Subcutaneous abdominal adipose tissue (tissue), 5 donors: Measurements from ENCODE around the gene LHX1.

Experiments used
- H3K27ac ChIP-seq: one replicate; pipeline ENCODE4 v1.7.0; 2013; ENCODE audit warnings: low read depth, mild to moderate bottlenecking, inconsistent platforms, low read length, moderate library complexity
- H3K27me3 ChIP-seq, 5 donors: one replicate each; pipeline ENCODE4 v1.7.0; 2013; ENCODE audit warnings: low read length in 5 of 5, inconsistent platforms in 1 of 5; ENCODE audit not compliant: control insufficient read depth in 5 of 5, insufficient read depth in 4 of 5
- H3K36me3 ChIP-seq, 5 donors: one replicate each; pipeline ENCODE4 v1.7.0; 2013; ENCODE audit warnings: low read length in 5 of 5; ENCODE audit not compliant: control insufficient read depth in 5 of 5, insufficient read depth in 5 of 5
- H3K4me1 ChIP-seq, 5 donors: one replicate each; pipeline ENCODE4 v1.7.0; 2013; ENCODE audit warnings: low read length in 5 of 5, mild to moderate bottlenecking in 3 of 5, moderate library complexity in 1 of 5; ENCODE audit not compliant: control insufficient read depth in 5 of 5, insufficient read depth in 5 of 5
- H3K4me3 ChIP-seq, 5 donors: one replicate each; pipeline ENCODE4 v1.7.0; 2013; ENCODE audit warnings: low read length in 5 of 5, low read depth in 1 of 5
- H3K9ac ChIP-seq, 5 donors: one replicate each; pipeline ENCODE4 v1.7.0; 2013; ENCODE audit warnings: low read length in 5 of 5, mild to moderate bottlenecking in 4 of 5, moderate library complexity in 3 of 5
- H3K9me3 ChIP-seq, 5 donors: one replicate each; pipeline ENCODE4 v1.7.0; 2013; ENCODE audit warnings: low read length in 5 of 5; ENCODE audit not compliant: control insufficient read depth in 5 of 5
- donor health status: healthy.
- donor health status: healthy.
- donor health status: healthy.
- donor health status: healthy.
- donor health status: healthy.

Gene LHX1

GRCh38 chr17:36937959-36938565 is 787 bp downstream of the LHX1 start:
- H3K4me1 ChIP-seq = peaks cover 5 to 77% (median 73%) of the 10 kb centered on the region in 5 donors

GRCh38 chr17:36938566-36939051 is 1.3 kb downstream of the LHX1 start:
- Histone ChIP-seq H3K36me3 (no peaks in the 10 kb centered on the region), H3K4me1 (peaks cover 5 to 74% (median 68%) of the 10 kb centered on the region in 5 donors), H3K9ac (no peak overlapping the region), H3K9me3 (no peaks in the 10 kb centered on the region), H3K4me3 (peak overlapping the region in 1 of 5 donors; percentile 19), H3K27ac (no peak overlapping the region), H3K27me3 (peaks cover 90 to 99% (median 96%) of the 10 kb centered on the region in 5 donors)

More at GRCh38 chr17:36937959-36938565, 787 bp downstream of the LHX1 start:
- H3K27ac ChIP-seq = no peak overlapping the region
- peak overlapping the region in 1 of 5 donors; percentile 51 for H3K4me3 ChIP-seq
- no peaks in the 10 kb centered on the region for H3K36me3 ChIP-seq
- no peak overlapping the region for H3K9ac ChIP-seq
- no peaks in the 10 kb centered on the region for H3K9me3 ChIP-seq
- H3K27me3 ChIP-seq = peaks cover 92 to 99% (median 96%) of the 10 kb centered on the region in 5 donors

DNA sequence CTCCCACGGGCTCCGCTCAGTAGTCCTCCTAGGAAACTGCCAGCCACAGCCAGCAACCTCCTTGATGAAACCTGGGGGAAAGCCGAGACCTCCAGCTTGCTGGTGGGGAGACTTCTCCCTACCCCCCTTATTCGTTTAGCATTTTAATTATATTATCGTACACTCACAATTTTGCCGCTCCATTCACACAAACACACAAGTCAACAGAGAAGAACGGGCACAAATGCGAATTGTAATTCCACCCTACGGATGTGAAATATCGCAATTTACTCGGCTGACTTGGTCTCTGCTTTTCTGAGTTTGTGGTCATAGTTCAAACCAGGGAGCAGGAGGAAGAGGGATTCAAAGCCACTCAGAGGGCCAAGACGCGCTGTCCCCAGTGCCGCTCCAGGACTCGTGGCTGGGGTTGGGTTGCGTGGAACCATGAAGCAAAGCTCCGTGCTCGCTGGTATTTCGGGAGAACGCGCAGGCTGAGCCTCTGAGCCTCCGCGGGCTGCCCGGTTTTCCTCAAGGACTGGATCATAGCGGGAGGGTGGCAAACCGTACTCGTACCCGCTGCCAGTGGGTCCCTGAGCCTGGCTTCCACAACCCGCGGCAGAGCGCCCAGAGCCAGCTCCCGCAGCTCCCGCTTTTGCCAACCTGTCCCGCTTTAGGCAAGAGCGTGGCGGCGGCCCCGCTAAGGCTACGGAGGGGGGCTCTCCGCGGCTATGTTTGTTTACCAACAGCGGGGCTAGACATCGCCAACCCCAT is 2.0 kb downstream of the LHX1 start:
- peaks cover 89 to 97% (median 96%) of the 10 kb centered on the region in 5 donors for H3K27me3 ChIP-seq

GRCh38 chr17:36939802-36940312 is 2.6 kb downstream of the LHX1 start:
- peaks cover 2 to 61% (median 55%) of the 10 kb centered on the region in 5 donors for H3K4me1 ChIP-seq
- H3K4me3 ChIP-seq = no peak overlapping the region
- H3K27me3 ChIP-seq = peaks cover 88 to 97% (median 96%) of the 10 kb centered on the region in 5 donors
- no peak overlapping the region for H3K27ac ChIP-seq
- H3K9ac ChIP-seq = no peak overlapping the region
- no peaks in the 10 kb centered on the region for H3K9me3 ChIP-seq
- no peaks in the 10 kb centered on the region for H3K36me3 ChIP-seq

More for the DNA sequence above, 2.0 kb downstream of the LHX1 start:
- H3K9ac ChIP-seq = no peak overlapping the region
- peaks cover 2 to 67% (median 62%) of the 10 kb centered on the region in 5 donors for H3K4me1 ChIP-seq
- H3K9me3 ChIP-seq = no peaks in the 10 kb centered on the region
- H3K27ac ChIP-seq = no peak overlapping the region
- H3K36me3 ChIP-seq = no peaks in the 10 kb centered on the region
- H3K4me3 ChIP-seq = no peak overlapping the region

DNA sequence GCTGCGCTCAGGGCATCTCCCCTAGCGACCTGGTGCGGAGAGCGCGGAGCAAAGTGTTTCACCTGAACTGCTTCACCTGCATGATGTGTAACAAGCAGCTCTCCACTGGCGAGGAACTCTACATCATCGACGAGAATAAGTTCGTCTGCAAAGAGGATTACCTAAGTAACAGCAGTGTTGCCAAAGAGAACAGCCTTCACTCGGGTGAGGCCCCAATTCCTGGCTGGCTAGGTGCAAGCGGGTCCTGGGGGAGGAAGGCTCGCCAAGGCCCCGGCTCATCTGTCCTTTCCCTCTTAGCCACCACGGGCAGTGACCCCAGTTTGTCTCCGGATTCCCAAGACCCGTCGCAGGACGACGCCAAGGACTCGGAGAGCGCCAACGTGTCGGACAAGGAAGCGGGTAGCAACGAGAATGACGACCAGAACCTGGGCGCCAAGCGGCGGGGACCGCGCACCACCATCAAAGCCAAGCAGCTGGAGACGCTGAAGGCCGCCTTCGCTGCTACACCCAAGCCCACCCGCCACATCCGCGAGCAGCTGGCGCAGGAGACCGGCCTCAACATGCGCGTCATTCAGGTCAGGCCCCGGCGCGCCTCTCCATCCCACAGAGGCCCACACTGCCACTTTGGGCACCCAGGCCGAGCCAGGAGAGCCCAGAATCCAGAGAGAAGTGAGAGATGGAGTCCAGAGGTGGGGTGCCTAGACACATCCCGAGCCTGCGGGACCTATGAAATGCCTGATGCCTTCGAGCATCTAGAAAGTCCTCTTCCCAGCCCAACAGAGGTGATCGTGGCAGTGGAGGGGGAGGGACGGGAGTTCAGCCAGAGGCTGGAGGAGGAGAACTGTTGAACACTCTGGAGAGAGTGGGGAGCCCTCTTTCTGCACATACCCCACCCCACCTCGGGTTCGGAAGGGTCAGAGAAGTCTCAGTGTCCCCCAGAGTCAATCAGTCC is 3.3 kb downstream of the LHX1 start:
- Histone ChIP-seq H3K9me3 (no peaks in the 10 kb centered on the region), H3K36me3 (no peaks in the 10 kb centered on the region), H3K4me1 (peaks cover 2 to 54% (median 48%) of the 10 kb centered on the region in 5 donors), H3K27me3 (peaks cover 85 to 97% (median 90%) of the 10 kb centered on the region in 5 donors), H3K27ac (no peak overlapping the region), H3K4me3 (no peak overlapping the region), H3K9ac (no peak overlapping the region)

DNA sequence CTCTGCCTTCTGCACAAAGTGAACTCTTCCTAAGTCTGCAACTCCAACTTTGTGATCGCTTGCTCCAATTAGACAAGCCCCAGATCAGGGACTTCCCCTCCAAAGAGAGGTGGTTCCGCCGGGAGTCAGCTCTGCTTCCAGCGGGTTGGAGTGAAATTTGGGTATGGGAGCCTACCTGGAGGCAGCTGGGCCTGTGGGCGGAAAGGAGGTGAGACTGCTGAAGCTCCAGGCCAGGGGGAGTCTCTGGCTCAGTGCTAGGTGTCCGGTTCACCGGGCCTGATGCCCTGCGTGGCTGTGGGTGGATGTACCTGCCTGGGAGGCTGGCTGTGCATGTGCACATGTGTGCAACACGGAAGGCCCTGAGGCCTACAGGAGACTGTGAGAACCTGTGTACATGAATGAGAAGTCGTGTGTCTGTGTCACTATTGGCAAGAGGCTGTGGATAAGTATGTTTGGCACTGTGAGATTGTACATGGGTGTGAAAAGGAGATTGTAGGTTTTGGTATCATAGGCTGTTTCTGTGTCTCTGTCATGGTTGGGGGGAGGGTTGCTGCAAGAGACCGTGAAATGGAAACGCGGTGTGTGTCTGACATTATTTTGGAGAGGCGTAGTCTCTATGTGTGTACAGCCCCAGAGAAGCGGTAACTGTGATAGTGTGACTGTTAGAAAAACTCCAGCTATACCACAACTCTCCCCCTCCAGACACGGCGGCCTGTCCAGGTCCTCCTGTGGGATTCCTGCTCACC is 4.2 kb downstream of the LHX1 start:
- Histone ChIP-seq H3K9ac (no peak overlapping the region), H3K27ac (no peak overlapping the region), H3K27me3 (peaks cover 85 to 97% (median 90%) of the 10 kb centered on the region in 5 donors), H3K4me1 (peaks cover 2 to 45% (median 40%) of the 10 kb centered on the region in 5 donors), H3K36me3 (no peaks in the 10 kb centered on the region), H3K4me3 (peak overlapping the region in 2 of 5 donors; percentile 36 to 58), H3K9me3 (no peaks in the 10 kb centered on the region)

DNA sequence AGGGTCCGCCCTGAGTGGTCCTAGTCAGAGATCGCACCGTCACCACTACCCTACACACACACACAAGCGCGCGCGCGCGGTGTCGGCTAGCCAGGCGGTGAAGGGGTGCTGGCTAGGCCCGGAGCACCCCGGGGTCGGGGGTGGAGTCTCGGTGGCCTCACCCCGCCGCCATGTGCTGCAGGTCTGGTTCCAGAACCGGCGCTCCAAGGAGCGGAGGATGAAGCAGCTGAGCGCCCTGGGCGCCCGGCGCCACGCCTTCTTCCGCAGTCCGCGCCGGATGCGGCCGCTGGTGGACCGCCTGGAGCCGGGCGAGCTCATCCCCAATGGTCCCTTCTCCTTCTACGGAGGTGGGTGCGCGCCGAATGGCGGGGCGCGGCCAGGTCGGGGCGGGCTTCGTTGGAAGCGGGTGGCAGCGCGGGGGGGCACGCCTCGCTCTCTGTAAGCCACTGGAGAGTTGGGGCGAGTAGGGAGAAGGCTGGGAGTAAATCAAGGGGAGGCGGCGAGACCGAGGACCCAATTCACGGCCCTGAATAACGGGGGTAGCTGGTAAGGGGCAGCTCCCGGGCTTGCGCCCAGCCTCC is 4.8 kb downstream of the LHX1 start:
- Histone ChIP-seq H3K9me3 (no peaks in the 10 kb centered on the region), H3K4me3 (peak overlapping the region in 3 of 5 donors; percentile 3 to 58 (median 36)), H3K27ac (no peak overlapping the region), H3K4me1 (peaks cover 2 to 38% (median 33%) of the 10 kb centered on the region in 5 donors), H3K9ac (no peak overlapping the region), H3K27me3 (peaks cover 87 to 97% (median 91%) of the 10 kb centered on the region in 5 donors), H3K36me3 (no peaks in the 10 kb centered on the region)

GRCh38 chr17:36942631-36943125 is 5.4 kb downstream of the LHX1 start:
- Histone ChIP-seq H3K36me3 (no peaks in the 10 kb centered on the region), H3K4me1 (peaks cover 2 to 33% (median 28%) of the 10 kb centered on the region in 5 donors), H3K9me3 (no peaks in the 10 kb centered on the region), H3K4me3 (peak overlapping the region in 3 of 5 donors; percentile 3 to 58 (median 36)), H3K9ac (no peak overlapping the region), H3K27ac (no peak overlapping the region), H3K27me3 (peaks cover 86 to 95% (median 91%) of the 10 kb centered on the region in 5 donors)
